BJ (cell line): ENCODE results near the gene SEZ6L. TPM values are rescaled to one million over a fixed set of nuclear protein-coding genes. Genes with fewer than 3 reads are reported as not detected.

Experiments
- CTCF ChIA-PET: fragments of 350-600 bp; formaldehyde crosslinking; extraction: SDS; loops from one replicate; lab custom pipeline; 2021; ENCODE audit warnings: antibody characterized with exemption, inconsistent platforms; lab: Yijun Ruan, JAX
- POLR2A ChIA-PET: fragments of 300-600 bp; sonication (Branson Sonifier 250); formaldehyde crosslinking; extraction: SDS; loops from one replicate; lab custom pipeline; 2021; ENCODE audit warnings: antibody characterized with exemption; lab: Charles Lee
- DNase-seq: peaks from one replicate; pipeline ENCODE4 v3.0.0-alpha.2; 2011; ENCODE audit warnings: low read depth
- H3K27me3 ChIP-seq: 2 replicates; pipeline ENCODE4 v1.6.0; 2011; ENCODE audit warnings: low read length; ENCODE audit not compliant: control insufficient read depth, insufficient read depth
- H3K36me3 ChIP-seq: 2 replicates; pipeline ENCODE4 v1.5.1; 2011; ENCODE audit warnings: low read length; ENCODE audit not compliant: control insufficient read depth, insufficient read depth
- H3K4me3 ChIP-seq: 2 replicates; pipeline ENCODE4 v1.5.1; 2011; ENCODE audit warnings: low read depth, mild to moderate bottlenecking, control low read depth, low read length
- CTCF ChIP-seq: IDR thresholded peaks from 2 replicates; pipeline ENCODE4 v1.5.1; 2011; ENCODE audit warnings: low read depth, mild to moderate bottlenecking, control low read depth, inconsistent platforms, low read length, moderate library complexity; ENCODE audit not compliant: insufficient read depth
- polyA plus RNA-seq: library from polyadenylated mRNA; depleted of rRNA; stranded (reverse); fragments of >200 nt; gene quantifications from 2 replicates; pipeline ENCODE4 v1.2.3, GENCODE V29; 2011

SEZ6L gene
- polyA plus RNA-seq, 1 experiment: 0.04 TPM

DNA sequence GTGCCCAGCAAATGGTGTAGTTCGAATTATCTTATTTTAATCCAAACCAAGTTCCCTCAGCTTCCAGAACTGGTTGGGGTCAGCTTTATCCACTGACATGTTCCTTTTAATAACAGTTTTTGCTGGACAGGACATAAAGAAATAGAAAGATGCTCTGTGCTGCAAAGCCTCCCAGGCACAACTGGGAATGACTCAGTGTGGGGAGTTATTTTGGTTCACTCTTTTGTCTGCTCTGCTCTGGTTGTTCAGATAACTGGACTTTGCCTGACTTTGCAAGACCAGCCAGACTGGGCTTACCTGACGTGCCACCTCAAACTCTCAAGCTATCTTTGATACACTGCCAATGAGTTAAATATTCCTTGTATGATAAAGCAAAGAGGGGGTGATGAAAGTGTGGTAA lies 25.6 kb downstream of the SEZ6L start:
- ChIA-PET POLR2A (no interaction called here), CTCF (interaction anchor here (1.1 kb wide), 1 partner anchor 23 kb away, joined by 4 read pairs; no protein-coding TSS in a partner anchor)
- TF ChIP-seq CTCF: no peak
- Histone ChIP-seq H3K27me3 (no peaks in the 10 kb centered on the region), H3K36me3 (no peaks in the 10 kb centered on the region), H3K4me3 (no peak overlapping the region)
- DNase-seq: no peak

GRCh38 chr22:26196657-26197056 lies 27.4 kb downstream of the SEZ6L start:
- CTCF ChIA-PET: interaction anchor here (0.6 to 1.1 kb wide), 3 partner anchors 14 to 452 kb away, joined by 3 read pairs; no protein-coding TSS in a partner anchor

DNA sequence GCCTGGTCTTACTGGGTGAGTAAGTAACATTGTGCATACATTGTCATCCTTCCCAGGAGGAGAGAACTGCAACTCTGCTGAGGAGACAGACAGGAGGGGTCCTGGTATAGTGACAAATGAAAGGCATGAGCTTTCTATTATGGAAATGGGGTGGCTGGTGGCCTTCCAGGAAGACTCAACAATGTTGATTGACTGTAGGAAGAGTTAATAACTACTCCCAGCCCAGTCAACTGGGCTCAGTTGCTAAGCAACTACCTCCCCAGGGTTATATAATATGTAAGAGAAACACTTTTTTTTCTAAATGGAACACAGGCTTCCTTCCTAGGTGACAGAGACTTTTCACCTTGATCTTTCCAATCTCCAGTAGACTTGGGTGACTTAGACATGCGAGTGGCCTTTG lies 28.2 kb downstream of the SEZ6L start:
- ChIA-PET CTCF (interaction anchor here (1.1 kb wide), 2 partner anchors 13 to 25 kb away, joined by 3 read pairs; no protein-coding TSS in a partner anchor), POLR2A (no interaction called here)
- Histone ChIP-seq H3K27me3 (no peaks in the 10 kb centered on the region), H3K4me3 (no peak overlapping the region), H3K36me3 (no peaks in the 10 kb centered on the region)
- TF ChIP-seq CTCF: no peak
- no peak for DNase-seq

More at GRCh38 chr22:26196657-26197056, 27.4 kb downstream of the SEZ6L start:
- Histone ChIP-seq H3K36me3 (no peaks in the 10 kb centered on the region), H3K4me3 (no peak overlapping the region), H3K27me3 (no peaks in the 10 kb centered on the region)
- no peak for DNase-seq
- TF ChIP-seq CTCF: no peak
- POLR2A ChIA-PET: no interaction called here

GRCh38 chr22:26199665-26200064 lies 30.4 kb downstream of the SEZ6L start:
- no peaks in the 10 kb centered on the region for H3K36me3 ChIP-seq
- no peak for TF ChIP-seq CTCF
- ChIA-PET CTCF (no interaction called here), POLR2A (no interaction called here)
- no peak for DNase-seq
- H3K4me3 ChIP-seq: no peak overlapping the region
- no peaks in the 10 kb centered on the region for H3K27me3 ChIP-seq

- CTCF ChIA-PET: no interaction called here
- H3K27me3 ChIP-seq: no peaks in the 10 kb centered on the region
- H3K4me3 ChIP-seq: no peak overlapping the region
- POLR2A ChIA-PET: no interaction called here
- no peak for TF ChIP-seq CTCF
- no peak for DNase-seq
- H3K36me3 ChIP-seq: no peaks in the 10 kb centered on the region
Measured at GRCh38 chr22:26202280-26202924, 33.1 kb downstream of the SEZ6L start.
